Measurements from ENCODE around the gene GPC1. TPM values are rescaled to one million over a fixed set of nuclear protein-coding genes. Genes with fewer than 3 reads are reported as not detected.
A peak's percentile ranks its signal among the peaks of the same experiment; 100 is the strongest.

GPC1 gene
- total and polyA plus RNA-seq, 4 donors: 23.2 to 62.5 (median 26.5) TPM

DNA sequence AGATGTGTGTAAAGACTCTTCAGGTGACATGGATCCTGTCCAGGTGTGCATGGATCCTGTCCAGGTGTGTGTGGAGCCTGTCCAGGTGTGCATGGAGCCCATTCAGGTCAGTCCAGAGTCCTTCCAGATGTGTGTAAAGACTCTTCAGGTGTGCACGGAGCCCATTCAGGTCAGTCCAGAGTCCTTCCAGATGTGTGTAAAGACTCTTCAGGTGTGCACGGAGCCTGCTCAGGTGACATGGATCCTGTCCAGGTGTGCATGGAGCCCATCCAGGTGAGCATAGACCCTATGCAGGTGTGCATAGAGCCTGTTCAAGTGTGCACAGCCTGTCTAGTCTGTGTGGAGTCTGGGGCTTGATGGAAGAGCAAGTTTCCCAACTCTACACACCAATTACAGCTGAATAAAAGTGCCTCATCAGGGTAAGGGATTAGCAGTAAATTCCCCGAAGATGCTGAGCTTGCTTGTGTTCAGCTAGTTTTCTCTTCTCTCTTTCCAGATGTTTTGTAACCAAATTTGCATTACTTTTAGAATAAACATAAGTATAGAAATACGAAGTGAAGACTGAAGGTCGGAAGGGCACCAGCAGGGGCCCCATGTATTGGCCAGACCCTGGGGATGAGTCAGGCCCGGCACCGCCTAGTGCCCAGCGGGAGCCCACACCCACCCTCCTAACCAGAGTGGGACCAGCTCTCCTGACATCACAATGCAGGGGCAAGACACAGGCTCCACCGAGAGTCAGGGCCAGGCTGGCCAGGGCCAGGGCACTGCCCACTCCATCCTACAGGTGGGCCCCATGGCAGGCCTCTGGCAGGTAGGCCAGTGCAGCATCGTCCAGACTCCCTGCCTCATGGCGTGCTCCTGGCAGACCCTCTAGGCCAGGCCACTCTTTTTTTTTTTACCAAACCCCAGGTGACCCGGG is 38.6 kb upstream of the GPC1 start:
- 87 to 91% methylated on average over 12 of the region's 12 CpGs for WGBS, 2 donors
- Histone ChIP-seq H3K36me3 (ENCODE audit: control insufficient read depth in 4 of 4, insufficient read depth in 4 of 4, low read length in 4 of 4) (no peaks in the 10 kb centered on the region), H3K9me3 (ENCODE audit: control insufficient read depth in 4 of 4, insufficient read depth in 3 of 4, low read length in 3 of 4) (no peaks in the 10 kb centered on the region), H3K4me1 (ENCODE audit: control insufficient read depth in 5 of 5, insufficient read depth in 5 of 5, low read length in 5 of 5) (peaks cover 0 to 12% (median 0%) of the 10 kb centered on the region in 5 donors), H3K27me3 (ENCODE audit: control insufficient read depth in 3 of 3, insufficient read depth in 3 of 3, low read length in 2 of 3) (no peaks in the 10 kb centered on the region), H3K27ac (ENCODE audit: low read depth in 1 of 2, low read length in 1 of 2) (no peak overlapping the region), H3K9ac (ENCODE audit: insufficient read depth in 1 of 2, low read length in 2 of 2) (no peak overlapping the region), H3K4me3 (no peak overlapping the region)
- ATAC-seq (ENCODE audit: insufficient read depth, low FRiP score) (no peak), DNase-seq (peak in 1 of 3 donors; percentile 3)
- TF ChIP-seq, protein P1, sequence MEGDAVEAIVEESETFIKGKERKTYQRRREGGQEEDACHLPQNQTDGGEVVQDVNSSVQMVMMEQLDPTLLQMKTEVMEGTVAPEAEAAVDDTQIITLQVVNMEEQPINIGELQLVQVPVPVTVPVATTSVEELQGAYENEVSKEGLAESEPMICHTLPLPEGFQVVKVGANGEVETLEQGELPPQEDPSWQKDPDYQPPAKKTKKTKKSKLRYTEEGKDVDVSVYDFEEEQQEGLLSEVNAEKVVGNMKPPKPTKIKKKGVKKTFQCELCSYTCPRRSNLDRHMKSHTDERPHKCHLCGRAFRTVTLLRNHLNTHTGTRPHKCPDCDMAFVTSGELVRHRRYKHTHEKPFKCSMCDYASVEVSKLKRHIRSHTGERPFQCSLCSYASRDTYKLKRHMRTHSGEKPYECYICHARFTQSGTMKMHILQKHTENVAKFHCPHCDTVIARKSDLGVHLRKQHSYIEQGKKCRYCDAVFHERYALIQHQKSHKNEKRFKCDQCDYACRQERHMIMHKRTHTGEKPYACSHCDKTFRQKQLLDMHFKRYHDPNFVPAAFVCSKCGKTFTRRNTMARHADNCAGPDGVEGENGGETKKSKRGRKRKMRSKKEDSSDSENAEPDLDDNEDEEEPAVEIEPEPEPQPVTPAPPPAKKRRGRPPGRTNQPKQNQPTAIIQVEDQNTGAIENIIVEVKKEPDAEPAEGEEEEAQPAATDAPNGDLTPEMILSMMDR (IDR thresholded peaks at IDR 0.05; ENCODE audit: control extremely low read depth, extremely low read depth): no peak

DNA sequence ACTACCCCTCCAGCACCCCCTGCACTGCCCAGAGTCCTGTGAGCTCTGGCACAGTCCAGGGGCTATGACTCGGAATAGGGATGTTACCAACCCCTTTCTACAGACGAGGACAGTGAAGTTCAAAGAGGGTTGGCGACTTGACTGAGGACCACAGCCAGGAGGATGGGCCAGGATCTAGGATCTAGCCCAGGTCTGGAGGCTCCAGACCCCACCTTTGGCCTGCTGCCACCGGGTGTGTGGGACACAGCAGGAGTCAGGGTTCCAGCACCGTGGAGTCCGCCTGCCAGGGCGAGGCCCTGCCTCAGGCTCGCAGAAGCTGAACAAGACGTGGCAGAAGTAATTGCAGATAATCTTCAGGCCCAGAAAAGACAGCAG is 37.9 kb upstream of the GPC1 start:
- TF ChIP-seq, protein P1 (IDR thresholded peaks at IDR 0.05; ENCODE audit: control extremely low read depth, extremely low read depth): no peak
- no peak for ATAC-seq (ENCODE audit: insufficient read depth, low FRiP score)
- H3K36me3 ChIP-seq (ENCODE audit: control insufficient read depth in 4 of 4, insufficient read depth in 4 of 4, low read length in 4 of 4): no peaks in the 10 kb centered on the region
- 86 to 91% methylated on average over 9 of the region's 9 CpGs for WGBS, 2 donors
- no peaks in the 10 kb centered on the region for H3K9me3 ChIP-seq (ENCODE audit: control insufficient read depth in 4 of 4, insufficient read depth in 3 of 4, low read length in 3 of 4)
- no peak overlapping the region for H3K4me3 ChIP-seq
- no peaks in the 10 kb centered on the region for H3K27me3 ChIP-seq (ENCODE audit: control insufficient read depth in 3 of 3, insufficient read depth in 3 of 3, low read length in 2 of 3)
- DNase-seq: peak in 1 of 3 donors; percentile 7
- no peak overlapping the region for H3K27ac ChIP-seq (ENCODE audit: low read depth in 1 of 2, low read length in 1 of 2)
- H3K4me1 ChIP-seq (ENCODE audit: control insufficient read depth in 5 of 5, insufficient read depth in 5 of 5, low read length in 5 of 5): peaks cover 0 to 6% (median 0%) of the 10 kb centered on the region in 5 donors
- H3K9ac ChIP-seq (ENCODE audit: insufficient read depth in 1 of 2, low read length in 2 of 2): no peak overlapping the region

DNA sequence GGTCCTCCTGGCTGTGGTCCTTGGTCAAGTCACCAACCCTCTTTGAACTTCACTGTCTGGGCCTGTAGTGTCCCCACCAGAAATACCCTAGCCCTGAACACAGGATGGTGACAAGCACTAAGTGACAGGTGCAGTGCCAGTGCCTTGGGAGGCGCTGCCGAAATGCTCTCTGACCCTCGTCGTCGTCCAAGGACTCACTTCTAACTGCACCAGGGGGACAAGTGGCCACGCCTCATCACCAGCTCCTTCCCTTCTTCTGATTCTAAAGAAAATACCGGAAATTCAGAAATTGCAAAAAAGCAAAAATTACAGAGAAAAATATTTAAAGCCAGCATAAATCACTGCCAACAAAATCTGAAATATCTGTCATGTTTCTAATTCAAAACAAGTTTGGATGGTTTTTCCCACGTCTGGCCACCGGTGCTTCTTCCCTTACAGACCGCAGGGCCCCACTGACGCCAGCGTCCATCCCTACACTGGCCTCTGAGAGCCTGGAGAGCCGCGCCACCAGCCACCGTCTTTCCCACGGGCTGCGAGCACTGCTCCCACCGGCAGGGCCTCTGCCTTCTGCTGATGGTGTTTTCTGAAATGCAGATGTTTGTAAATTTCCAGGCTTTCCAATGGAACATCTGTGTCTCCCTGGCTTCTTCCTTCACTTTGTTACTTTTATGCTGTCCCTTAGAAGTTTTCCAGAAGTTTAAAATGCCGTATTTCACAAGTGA is 37.4 kb upstream of the GPC1 start:
- TF ChIP-seq, protein P1 (IDR thresholded peaks at IDR 0.05; ENCODE audit: control extremely low read depth, extremely low read depth): no peak
- DNase-seq (peak in 2 of 3 donors; percentile 12 to 24), ATAC-seq (ENCODE audit: insufficient read depth, low FRiP score) (no peak)
- 77 to 82% methylated on average over 19 of the region's 19 CpGs for WGBS, 2 donors
- Histone ChIP-seq H3K9me3 (ENCODE audit: control insufficient read depth in 4 of 4, insufficient read depth in 3 of 4, low read length in 3 of 4) (no peaks in the 10 kb centered on the region), H3K36me3 (ENCODE audit: control insufficient read depth in 4 of 4, insufficient read depth in 4 of 4, low read length in 4 of 4) (no peaks in the 10 kb centered on the region), H3K4me3 (no peak overlapping the region), H3K27me3 (ENCODE audit: control insufficient read depth in 3 of 3, insufficient read depth in 3 of 3, low read length in 2 of 3) (no peaks in the 10 kb centered on the region), H3K4me1 (ENCODE audit: control insufficient read depth in 5 of 5, insufficient read depth in 5 of 5, low read length in 5 of 5) (peaks cover 0 to under 1% (median 0%) of the 10 kb centered on the region in 5 donors), H3K9ac (ENCODE audit: insufficient read depth in 1 of 2, low read length in 2 of 2) (no peak overlapping the region), H3K27ac (ENCODE audit: low read depth in 1 of 2, low read length in 1 of 2) (no peak overlapping the region)

Measured in lung (tissue), 12 donors.